GM19452 (cell line): ENCODE data around the gene SORT1.

Experiments
- ATAC-seq: cut with Tn5 transposase; IDR thresholded peaks from one replicate; pipeline ENCODE4 v1.9.1; 2021; ENCODE audit not compliant: unreplicated experiment

SORT1 gene

GRCh38 chr1:109263597-109264378, 133.9 kb downstream of the SORT1 start:
- ATAC-seq = no peak

- no peak for ATAC-seq
Observed at GRCh38 chr1:109263234-109263596, 134.5 kb downstream of the SORT1 start.

GRCh38 chr1:109262231-109263055, 135.3 kb downstream of the SORT1 start:
- no peak for ATAC-seq

GRCh38 chr1:109261578-109261977, 136.1 kb downstream of the SORT1 start:
- ATAC-seq = no peak

GRCh38 chr1:109261006-109261405, 136.7 kb downstream of the SORT1 start:
- ATAC-seq = no peak

GRCh38 chr1:109259674-109260557, 137.8 kb downstream of the SORT1 start:
- ATAC-seq = no peak
